GM18519 (cell line): ENCODE data around the gene WDR76.

ENCODE experiments used
- ATAC-seq: cut with Tn5 transposase; IDR thresholded peaks from one replicate; pipeline ENCODE4 v1.9.1; 2021; ENCODE audit warnings: mild to moderate bottlenecking, moderate library complexity; ENCODE audit not compliant: unreplicated experiment, low FRiP score

The WDR76 gene

DNA sequence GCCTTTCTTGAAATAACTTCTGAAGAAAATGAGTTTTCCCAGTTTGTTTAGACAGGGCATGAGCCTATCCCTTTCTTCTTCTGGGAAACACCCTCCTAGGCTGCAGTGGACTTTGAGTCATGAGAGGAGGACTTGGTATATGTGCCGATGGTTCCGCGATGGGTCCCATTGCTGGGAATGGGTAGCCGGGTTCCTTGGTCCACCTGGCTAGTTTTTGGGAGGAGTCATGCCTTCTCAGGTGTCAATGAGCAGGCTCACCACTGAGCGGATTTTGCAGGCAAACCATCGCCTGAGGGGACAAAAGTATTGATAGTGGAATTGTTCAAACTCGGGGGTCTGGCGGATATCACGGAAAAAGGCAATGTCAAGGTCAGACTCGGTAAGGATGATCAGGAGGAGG lies 46.8 kb downstream of the WDR76 start:
- ATAC-seq: no peak

DNA sequence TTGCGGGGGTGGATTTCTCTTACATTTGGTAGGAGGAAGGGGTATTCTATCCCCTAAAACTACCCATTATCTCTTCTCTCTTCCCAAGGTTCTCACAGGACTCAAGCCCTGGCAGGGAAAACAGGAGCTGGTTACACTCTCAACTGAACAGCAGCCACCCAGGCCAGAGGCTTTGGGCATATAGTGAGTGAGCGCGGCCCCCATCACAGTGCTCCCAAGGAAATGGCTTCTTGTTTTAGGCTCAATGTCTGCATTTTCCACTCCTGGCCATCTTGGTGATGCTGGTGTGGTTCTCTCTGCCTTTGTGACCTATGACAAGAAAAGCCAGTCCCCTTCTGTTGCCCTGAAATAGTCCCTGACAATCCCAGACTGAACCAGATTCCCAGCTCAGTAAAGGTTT lies 50.1 kb downstream of the WDR76 start:
- ATAC-seq: no peak

DNA sequence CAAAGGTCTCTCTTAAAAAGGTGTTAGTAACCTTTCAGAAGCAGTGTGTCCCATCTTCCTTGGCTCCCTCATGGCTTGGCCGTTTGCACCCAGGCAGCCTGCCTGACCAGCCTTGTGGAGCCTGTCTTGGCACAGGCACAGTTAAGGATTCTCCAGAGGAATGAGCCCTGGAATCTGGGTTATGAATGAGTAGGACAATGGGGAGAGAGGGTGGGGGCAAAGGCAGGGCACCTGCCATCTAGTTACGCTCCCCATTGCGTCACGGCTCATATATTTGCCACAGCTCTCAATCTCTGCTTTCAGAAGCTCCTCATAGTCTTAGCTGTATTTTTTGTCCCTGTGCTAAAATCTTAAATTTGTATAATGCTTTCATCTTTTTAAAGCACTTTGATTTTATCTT lies 50.6 kb downstream of the WDR76 start:
- no peak for ATAC-seq

DNA sequence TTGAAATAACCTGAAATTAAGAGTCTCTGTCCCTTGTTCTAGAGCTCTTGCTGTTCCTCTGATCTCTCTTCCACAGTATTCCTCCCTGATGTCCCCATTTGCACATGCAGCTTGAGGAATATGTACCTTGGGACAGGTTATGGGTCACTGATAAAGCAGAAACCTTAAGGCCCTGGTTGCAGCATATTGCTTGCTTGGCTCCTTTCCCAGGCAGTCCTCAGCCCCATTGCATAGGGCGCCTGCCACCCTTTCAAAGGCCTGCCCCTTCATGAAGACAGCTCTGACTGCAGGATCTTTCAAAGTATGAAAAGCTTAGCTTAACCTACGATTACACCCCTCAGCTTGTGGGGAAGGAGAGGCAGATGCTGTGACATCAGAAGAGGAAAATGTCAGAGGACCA lies 51.6 kb downstream of the WDR76 start:
- no peak for ATAC-seq

DNA sequence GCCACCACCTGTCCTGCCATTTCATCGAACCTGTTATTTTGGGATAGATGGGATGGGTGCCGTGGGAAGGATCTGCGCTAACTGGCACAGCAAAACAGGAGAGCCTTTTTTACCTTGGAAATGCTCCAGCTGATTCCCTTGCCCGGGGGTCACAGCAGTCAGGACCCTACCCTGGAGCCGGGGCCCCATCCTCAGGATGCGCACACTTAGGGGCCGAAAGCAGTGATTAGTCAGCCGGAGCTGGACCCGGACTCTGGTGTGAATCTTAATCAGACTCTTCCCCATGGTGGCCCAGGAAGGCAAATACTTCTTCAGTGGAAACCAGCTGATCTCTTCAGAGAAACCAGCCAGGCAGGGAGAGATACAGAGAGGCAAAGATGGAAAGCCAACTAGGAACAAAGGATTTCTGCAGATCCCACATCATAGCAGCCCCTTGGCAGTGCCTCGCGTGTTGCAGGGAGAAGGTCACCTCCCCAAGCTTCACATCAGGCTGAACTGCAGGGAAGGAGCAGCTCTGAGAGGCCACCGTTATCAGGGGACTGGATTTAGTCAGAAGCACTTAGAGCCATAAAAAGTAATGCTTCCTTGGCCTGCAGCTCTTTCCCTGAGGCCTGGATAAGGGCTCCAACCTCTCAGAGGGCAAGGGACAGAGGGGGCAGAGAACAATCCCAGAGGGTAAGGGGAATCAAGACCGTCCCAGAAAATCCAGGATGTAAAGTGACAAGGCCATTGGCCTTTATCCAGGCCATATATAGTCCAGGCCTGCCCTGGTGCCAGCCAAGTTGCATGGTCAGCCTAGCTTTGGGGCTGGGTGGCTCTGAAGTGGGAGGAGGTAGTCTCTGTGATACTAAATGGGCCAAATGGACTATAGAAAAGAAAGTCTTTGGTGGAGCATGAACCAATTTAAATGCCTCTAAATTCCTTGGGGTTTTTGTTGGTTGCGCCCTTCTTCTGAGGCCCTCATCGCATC lies 52.9 kb downstream of the WDR76 start:
- ATAC-seq: no peak

- ATAC-seq: no peak
Measured at GRCh38 chr15:43880406-43881194, 53.8 kb downstream of the WDR76 start.

DNA sequence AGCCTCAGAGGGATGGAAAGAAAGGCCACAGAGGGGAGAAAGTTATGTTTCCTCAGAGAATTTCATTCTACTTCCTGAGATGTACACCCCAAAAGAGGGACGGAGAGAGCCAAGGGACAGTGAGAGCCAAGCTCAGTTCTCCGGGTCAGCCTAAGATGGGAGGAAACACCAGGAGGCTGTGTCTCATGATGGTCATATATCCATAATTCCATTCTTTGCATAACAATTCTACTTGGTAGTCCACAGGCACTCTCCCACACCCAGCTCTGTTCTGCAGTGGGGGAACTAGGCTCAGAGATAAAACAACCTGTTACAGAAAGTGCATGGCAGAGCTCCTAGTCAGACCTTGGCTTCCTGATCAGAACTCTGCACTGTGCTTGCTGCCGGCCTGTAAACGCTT lies 54.4 kb downstream of the WDR76 start:
- ATAC-seq: no peak

- no peak for ATAC-seq
Measured at GRCh38 chr15:43881944-43882343, 55.1 kb downstream of the WDR76 start.

GRCh38 chr15:43883571-43883970 lies 56.8 kb downstream of the WDR76 start:
- ATAC-seq: no peak

- no peak for ATAC-seq
Measured at GRCh38 chr15:43886558-43886957, 59.8 kb downstream of the WDR76 start.

DNA sequence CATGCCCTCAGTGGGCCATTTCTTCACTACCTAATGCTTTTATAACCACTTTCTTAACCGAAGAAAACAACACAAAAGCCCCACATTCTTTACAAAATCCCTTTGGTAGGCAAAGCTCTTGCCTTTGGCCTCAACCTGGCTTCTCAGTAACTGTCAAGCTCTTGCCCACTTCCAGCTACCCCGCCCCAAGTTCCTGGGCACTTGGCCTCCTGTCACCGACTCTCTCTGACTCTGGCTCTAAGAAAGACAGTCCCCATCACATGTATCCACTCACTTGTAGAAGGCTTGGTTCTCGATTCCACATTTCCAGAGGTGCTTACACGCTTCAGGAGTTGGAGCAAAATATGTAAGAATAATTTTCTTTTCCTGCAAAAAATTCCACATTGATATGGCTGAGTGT lies 61.1 kb downstream of the WDR76 start:
- ATAC-seq: no peak

DNA sequence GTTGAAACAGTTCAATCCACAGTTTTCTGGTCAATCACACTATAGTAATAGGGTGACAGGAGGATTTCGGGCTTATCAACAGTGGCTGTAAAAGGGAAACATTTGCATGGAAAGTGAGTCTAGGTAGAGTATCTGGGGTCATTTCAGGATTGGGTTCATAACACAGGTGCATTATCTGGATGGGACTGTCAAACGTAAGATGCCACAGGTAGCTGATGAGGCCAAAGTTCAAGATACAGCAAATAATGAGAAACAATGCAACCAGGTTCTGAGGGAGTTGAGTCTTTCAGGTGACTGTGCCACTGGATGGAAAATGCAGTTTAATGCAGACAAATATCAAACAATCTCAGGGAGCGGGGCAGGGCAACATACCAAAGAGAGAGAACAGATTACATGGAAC lies 62.2 kb downstream of the WDR76 start:
- ATAC-seq: no peak

DNA sequence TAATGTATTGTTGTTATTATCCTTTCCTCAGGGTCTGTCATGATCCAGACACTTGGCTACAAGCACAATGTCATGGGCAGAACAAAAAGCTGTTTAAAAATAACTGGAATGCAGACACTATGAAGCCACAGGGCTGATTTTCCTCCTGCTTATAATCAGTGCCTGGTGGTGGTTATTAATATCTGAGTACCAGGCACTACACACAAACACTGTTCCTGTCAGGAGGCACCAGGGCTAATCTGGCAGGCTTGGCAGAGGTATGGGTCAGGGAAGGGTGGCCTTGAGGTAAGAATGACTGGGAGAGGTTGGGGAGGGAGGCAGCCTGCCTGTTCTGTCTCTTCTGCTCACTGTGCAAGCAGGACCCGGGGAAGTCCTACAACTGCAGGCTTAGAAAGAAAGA lies 67.2 kb downstream of the WDR76 start:
- no peak for ATAC-seq

- ATAC-seq: no peak
Measured at GRCh38 chr15:43895586-43895985, 68.8 kb downstream of the WDR76 start.

- ATAC-seq: no peak
Measured at GRCh38 chr15:43896543-43896942, 69.7 kb downstream of the WDR76 start.

GRCh38 chr15:43898891-43899290 lies 72.1 kb downstream of the WDR76 start:
- no peak for ATAC-seq

DNA sequence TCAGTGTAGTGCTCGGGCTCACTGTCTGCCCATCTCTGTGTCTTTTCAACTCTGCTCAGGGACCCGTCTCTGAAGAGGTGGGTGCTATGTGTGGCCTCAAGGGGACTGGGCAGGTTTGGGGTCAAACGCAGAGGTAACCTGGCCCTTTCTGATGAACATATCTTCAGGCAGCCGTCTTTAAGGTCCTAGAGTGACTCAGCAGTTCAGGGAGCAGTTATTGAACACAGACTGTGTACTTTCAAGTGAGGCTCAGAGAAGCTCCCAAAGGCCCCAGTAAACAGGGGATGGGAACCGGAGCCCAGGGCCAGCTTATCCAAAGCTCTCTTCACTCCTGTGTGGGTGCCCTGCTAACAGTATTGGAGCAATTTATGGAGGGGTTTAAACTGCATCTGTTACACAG lies 73.1 kb downstream of the WDR76 start:
- ATAC-seq: no peak

- no peak for ATAC-seq
Measured at GRCh38 chr15:43900996-43901395, 74.2 kb downstream of the WDR76 start.

GRCh38 chr15:43901495-43901894 lies 74.7 kb downstream of the WDR76 start:
- ATAC-seq: no peak

- no peak for ATAC-seq
Measured at GRCh38 chr15:43903864-43904290, 77.1 kb downstream of the WDR76 start.

DNA sequence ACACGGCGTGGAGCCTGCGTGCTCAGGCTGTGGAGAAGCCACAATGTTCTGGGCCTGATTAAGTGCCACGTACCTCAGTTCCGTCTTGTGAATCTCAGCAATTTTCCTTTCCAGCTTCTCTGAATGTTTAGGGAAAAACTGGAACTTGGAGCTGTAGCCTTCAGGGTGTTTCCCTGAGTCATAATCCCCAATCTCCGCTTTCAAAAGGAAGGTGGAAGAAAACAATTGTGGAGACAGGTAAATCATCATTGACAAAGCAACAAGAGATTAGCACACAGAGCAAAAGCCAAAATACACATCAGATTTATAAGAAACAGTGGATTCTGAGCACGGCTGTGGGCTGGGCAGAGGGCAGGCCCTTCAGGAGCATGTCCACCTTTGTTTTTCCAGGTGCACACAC lies 79.0 kb downstream of the WDR76 start:
- no peak for ATAC-seq
